ENCODE data around the gene ATRNL1.
"Not testable (repeated sequence)": the region's sequence is repeated elsewhere in the genome, so short reads cannot be mapped to it uniquely, and the experiment has no call there.

ATRNL1 gene

GRCh38 chr10:115207276-115207675 lies 114.1 kb downstream of the ATRNL1 start:
- DNase-seq (ENCODE audit: low read depth in 2 of 2): not testable (repeated sequence)

GRCh38 chr10:115209133-115209532 lies 116.0 kb downstream of the ATRNL1 start:
- no peak for DNase-seq (ENCODE audit: low read depth in 2 of 2)

GRCh38 chr10:115214829-115215228 lies 121.7 kb downstream of the ATRNL1 start:
- DNase-seq (ENCODE audit: low read depth in 2 of 2): no peak

GRCh38 chr10:115219203-115219602 lies 126.0 kb downstream of the ATRNL1 start:
- DNase-seq (ENCODE audit: low read depth in 2 of 2): no peak

GRCh38 chr10:115222039-115222438 lies 128.9 kb downstream of the ATRNL1 start:
- no peak for DNase-seq (ENCODE audit: low read depth in 2 of 2)

- no peak for DNase-seq (ENCODE audit: low read depth in 2 of 2)
Observed at GRCh38 chr10:115239761-115240160, 146.6 kb downstream of the ATRNL1 start.

- no peak for DNase-seq (ENCODE audit: low read depth in 2 of 2)
Observed at GRCh38 chr10:115250784-115251183, 157.6 kb downstream of the ATRNL1 start.

- DNase-seq (ENCODE audit: low read depth in 2 of 2): not testable (repeated sequence)
Observed at GRCh38 chr10:115253765-115254164, 160.6 kb downstream of the ATRNL1 start.

- no peak for DNase-seq (ENCODE audit: low read depth in 2 of 2)
Observed at GRCh38 chr10:115272482-115272881, 179.3 kb downstream of the ATRNL1 start.

GRCh38 chr10:115278294-115278693 lies 185.1 kb downstream of the ATRNL1 start:
- DNase-seq (ENCODE audit: low read depth in 2 of 2): no peak

GRCh38 chr10:115295213-115295805 lies 202.1 kb downstream of the ATRNL1 start:
- no peak for DNase-seq (ENCODE audit: low read depth in 2 of 2)

GRCh38 chr10:115300080-115300479 lies 206.9 kb downstream of the ATRNL1 start:
- no peak for DNase-seq (ENCODE audit: low read depth in 2 of 2)

- DNase-seq (ENCODE audit: low read depth in 2 of 2): not testable (repeated sequence)
Observed at GRCh38 chr10:115319669-115320068, 226.5 kb downstream of the ATRNL1 start.

- no peak for DNase-seq (ENCODE audit: low read depth in 2 of 2)
Observed at GRCh38 chr10:115321360-115321759, 228.2 kb downstream of the ATRNL1 start.

- DNase-seq (ENCODE audit: low read depth in 2 of 2): no peak
Observed at GRCh38 chr10:115328331-115328730, 235.2 kb downstream of the ATRNL1 start.

GRCh38 chr10:115335366-115335765 lies 242.2 kb downstream of the ATRNL1 start:
- no peak for DNase-seq (ENCODE audit: low read depth in 2 of 2)

GRCh38 chr10:115355162-115355760 lies 262.1 kb downstream of the ATRNL1 start:
- DNase-seq (ENCODE audit: low read depth in 2 of 2): no peak

GRCh38 chr10:115367920-115368319 lies 274.8 kb downstream of the ATRNL1 start:
- not testable (repeated sequence) for DNase-seq (ENCODE audit: low read depth in 2 of 2)

GRCh38 chr10:115379064-115379463 lies 285.9 kb downstream of the ATRNL1 start:
- no peak for DNase-seq (ENCODE audit: low read depth in 2 of 2)

GRCh38 chr10:115384665-115385064 lies 291.5 kb downstream of the ATRNL1 start:
- no peak for DNase-seq (ENCODE audit: low read depth in 2 of 2)

- no peak for DNase-seq (ENCODE audit: low read depth in 2 of 2)
Observed at GRCh38 chr10:115390607-115391006, 297.4 kb downstream of the ATRNL1 start.

GRCh38 chr10:115398026-115398425 lies 304.9 kb downstream of the ATRNL1 start:
- DNase-seq (ENCODE audit: low read depth in 2 of 2): no peak

- DNase-seq (ENCODE audit: low read depth in 2 of 2): no peak
Observed at GRCh38 chr10:115402699-115403098, 309.5 kb downstream of the ATRNL1 start.

GRCh38 chr10:115405838-115406237 lies 312.7 kb downstream of the ATRNL1 start:
- not testable (repeated sequence) for DNase-seq (ENCODE audit: low read depth in 2 of 2)
